ENCODE measurements around the gene WDR5B. TPM values are rescaled to one million over a fixed set of nuclear protein-coding genes. Genes with fewer than 3 reads are reported as not detected.

WDR5B gene
- total and polyA plus RNA-seq, 2 of the 8 experiments (the other 6 are each of a cell fraction or from before 2014, with no cell fraction given), result 1.9 to 3.5 TPM

- no peak for TF ChIP-seq ATF2 (IDR thresholded peaks at IDR 0.05; ENCODE audit: low read length)
- TF ChIP-seq CTCF (IDR thresholded peaks at IDR 0.05; ENCODE audit: control extremely low read depth in 1 of 3, insufficient read depth in 1 of 3, low read depth in 1 of 3, low read length in 3 of 3), result peak; percentile 52 to 70 (median 53)
- peak; percentile 38; the same call in 1 of the 2 replicates for TF ChIP-seq SP1 (IDR thresholded peaks at IDR 0.05; ENCODE audit: low read depth, low read length)
- TF ChIP-seq BACH1 (IDR thresholded peaks at IDR 0.05; ENCODE audit: low read length), result no peak; the same call in none of the 2 replicates
- no peak for TF ChIP-seq FOSL1 (IDR thresholded peaks at IDR 0.05; ENCODE audit: insufficient read depth, low read depth, low read length)
- TF ChIP-seq BCL11A (IDR thresholded peaks at IDR 0.05; ENCODE audit: low read depth in 2 of 2, low read length in 2 of 2), result no peak
- no peak for TF ChIP-seq CTBP2 (IDR thresholded peaks at IDR 0.05; ENCODE audit: borderline replicate concordance, insufficient read depth, insufficient read length, low read length)
- no peak; the same call in 1 of the 2 replicates for TF ChIP-seq MAFK (IDR thresholded peaks at IDR 0.05; ENCODE audit: low read depth, low read length)
- no peak for TF ChIP-seq RNF2 (IDR thresholded peaks at IDR 0.05; ENCODE audit: borderline replicate concordance, low read depth, low read length, missing control alignments, poor library complexity, severe bottlenecking)
- no peak for TF ChIP-seq ZNF274 (IDR thresholded peaks at IDR 0.05; ENCODE audit: borderline replicate concordance, extremely low read depth, low read length)
- TF ChIP-seq SIN3A (conservative IDR thresholded peaks at IDR 0.05 in 1 of 2, IDR thresholded peaks at IDR 0.05 in 1 of 2; ENCODE audit: low read depth in 1 of 2, low read length in 2 of 2), result peak; percentile 34 to 88; a peak in 2 of 4 replicates
- peak; percentile 50; the same call in 1 of the 2 replicates for TF ChIP-seq E2F6 (IDR thresholded peaks at IDR 0.05)
- no peak for TF ChIP-seq SAP30 (IDR thresholded peaks at IDR 0.05; ENCODE audit: insufficient read depth, insufficient replicate concordance, low read length)
- TF ChIP-seq PHF8 (conservative IDR thresholded peaks at IDR 0.05; ENCODE audit: low read depth, low read length), result peak; percentile 48; the same call in 1 of the 2 replicates
- TF ChIP-seq CEBPB (IDR thresholded peaks at IDR 0.05; ENCODE audit: low read depth, low read length), result no peak
- no peak for TF ChIP-seq EZH2 (IDR thresholded peaks at IDR 0.05; ENCODE audit: low read depth, low read length, severe bottlenecking)
Observed at GRCh38 chr3:122383771-122384697, 31.8 kb downstream of the WDR5B start, which contains the start of gene FAM162A (continued).
